Colonic mucosa (tissue), 4 donors: ENCODE measurements around the gene PRR5L. TPM values are rescaled to one million over a fixed set of nuclear protein-coding genes. Genes with fewer than 3 reads are reported as not detected.

ENCODE experiments used
- DNase-seq: peaks from one replicate; pipeline ENCODE4 v3.0.0-alpha.2; 2020
- H3K27ac ChIP-seq: fragments of 200-600 bp; one replicate; pipeline ENCODE4 v1.8.0; 2021
- H3K27me3 ChIP-seq: fragments of 200-600 bp; one replicate; pipeline ENCODE4 v1.8.0; 2021
- H3K36me3 ChIP-seq: fragments of 200-600 bp; one replicate; pipeline ENCODE4 v1.8.0; 2021
- H3K4me1 ChIP-seq: fragments of 200-600 bp; one replicate; pipeline ENCODE4 v1.8.0; 2021; ENCODE audit warnings: mild to moderate bottlenecking
- H3K4me3 ChIP-seq: fragments of 200-600 bp; one replicate; pipeline ENCODE4 v1.8.0; 2021
- H3K9ac ChIP-seq, 2 donors: one replicate each; pipeline ENCODE4 v1.7.0; 2013; ENCODE audit warnings: control low read depth in 2 of 2, low read depth in 2 of 2, low read length in 2 of 2
- H3K9me3 ChIP-seq: fragments of 200-600 bp; one replicate; pipeline ENCODE4 v1.8.0; 2021
- intact Hi-C: fragments of 100-400 bp; cut with DNase I; formaldehyde crosslinking; loops from one replicate; pipeline ENCODE4 v1.14.1; 2022
- total RNA-seq, 2 donors: library from RNA; stranded (reverse); fragmentation: NEBNext Ultra II Directional in 1 of 2; extraction: Animal tissue kit (Norgen Biotek cat#: 25700) in 1 of 2; gene quantifications; one replicate each; pipeline ENCODE4 v1.2.1, GENCODE V29; 2021
- TF ChIP-seq, protein P1 (sequence below): fragments of 200-600 bp; IDR thresholded peaks from one replicate; pipeline ENCODE4 v1.8.0; 2022; ENCODE audit warnings: antibody characterized with exemption, mild to moderate bottlenecking
- donor health status: healthy.
- donor health status: DM: no; HTN: no; CAD: no.
- donor health status: DM: no; HTN: no; CAD: no.

Gene PRR5L
- total RNA-seq, 2 donors from 2014 or later = 80.9 to 169 TPM

DNA sequence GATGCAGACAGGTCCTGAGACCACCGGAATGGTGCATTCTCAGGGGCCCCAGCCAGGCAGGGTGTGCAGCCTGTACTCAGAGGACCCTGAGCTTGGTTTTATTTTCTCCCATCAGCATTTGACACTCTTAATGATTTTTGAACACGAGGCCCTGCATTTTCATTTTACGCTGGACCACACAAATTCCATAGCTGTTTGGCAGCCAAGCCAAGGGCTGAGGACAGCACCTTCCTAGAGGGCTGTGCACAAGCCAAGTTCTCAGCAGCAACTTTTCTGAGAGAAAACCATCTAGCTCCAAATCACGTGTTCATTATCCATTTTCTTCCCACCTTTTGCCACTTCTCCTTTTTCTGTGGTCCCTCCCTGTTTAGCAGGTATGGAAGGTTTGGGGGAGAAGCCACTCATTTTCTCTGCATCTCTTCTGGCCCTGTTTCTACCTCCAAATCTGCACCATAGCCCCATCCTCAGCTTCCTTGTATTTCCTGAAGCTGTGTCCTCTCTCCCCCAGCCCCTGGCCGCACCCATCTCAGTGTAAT lies 153.5 kb downstream of the PRR5L start:
- Histone ChIP-seq H3K27me3 (no peaks in the 10 kb centered on the region), H3K9me3 (no peaks in the 10 kb centered on the region), H3K27ac (peak overlapping the region; percentile 18), H3K9ac (no peak overlapping the region), H3K4me3 (no peak overlapping the region), H3K36me3 (no peaks in the 10 kb centered on the region), H3K4me1 (peaks cover 16% of the 10 kb centered on the region)
- TF ChIP-seq, protein P1, sequence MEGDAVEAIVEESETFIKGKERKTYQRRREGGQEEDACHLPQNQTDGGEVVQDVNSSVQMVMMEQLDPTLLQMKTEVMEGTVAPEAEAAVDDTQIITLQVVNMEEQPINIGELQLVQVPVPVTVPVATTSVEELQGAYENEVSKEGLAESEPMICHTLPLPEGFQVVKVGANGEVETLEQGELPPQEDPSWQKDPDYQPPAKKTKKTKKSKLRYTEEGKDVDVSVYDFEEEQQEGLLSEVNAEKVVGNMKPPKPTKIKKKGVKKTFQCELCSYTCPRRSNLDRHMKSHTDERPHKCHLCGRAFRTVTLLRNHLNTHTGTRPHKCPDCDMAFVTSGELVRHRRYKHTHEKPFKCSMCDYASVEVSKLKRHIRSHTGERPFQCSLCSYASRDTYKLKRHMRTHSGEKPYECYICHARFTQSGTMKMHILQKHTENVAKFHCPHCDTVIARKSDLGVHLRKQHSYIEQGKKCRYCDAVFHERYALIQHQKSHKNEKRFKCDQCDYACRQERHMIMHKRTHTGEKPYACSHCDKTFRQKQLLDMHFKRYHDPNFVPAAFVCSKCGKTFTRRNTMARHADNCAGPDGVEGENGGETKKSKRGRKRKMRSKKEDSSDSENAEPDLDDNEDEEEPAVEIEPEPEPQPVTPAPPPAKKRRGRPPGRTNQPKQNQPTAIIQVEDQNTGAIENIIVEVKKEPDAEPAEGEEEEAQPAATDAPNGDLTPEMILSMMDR = no peak
- intact Hi-C loops = loop anchor here (10.0 kb wide), 2 partner anchors 55 to 155 kb away; partner anchors contain the start of gene PRR5L
- DNase-seq = no peak

DNA sequence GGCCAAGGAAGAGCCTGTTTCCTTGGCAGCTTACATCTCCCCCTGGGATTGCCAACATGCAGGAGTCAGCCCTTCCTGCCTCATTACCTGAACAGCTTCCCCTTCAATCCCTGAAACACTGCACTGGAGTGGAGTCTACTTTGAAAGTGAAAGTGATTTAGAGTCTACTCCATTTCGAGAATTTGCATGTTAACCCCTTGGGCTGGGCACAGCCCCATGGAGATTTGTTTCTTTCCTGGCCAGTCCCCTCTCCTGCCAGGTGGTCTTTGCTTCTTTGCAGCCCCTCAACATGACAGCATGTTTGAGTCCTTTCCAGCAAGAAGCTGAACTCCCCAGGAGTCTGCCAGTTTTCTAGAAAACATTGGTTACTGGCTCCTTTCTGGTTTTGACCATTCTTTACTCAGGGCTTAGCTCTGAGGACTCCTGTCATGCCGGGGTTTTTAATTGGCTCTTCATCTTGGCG lies 154.1 kb downstream of the PRR5L start:
- Histone ChIP-seq H3K9ac (no peak overlapping the region), H3K27ac (peak overlapping the region; percentile 18), H3K27me3 (no peaks in the 10 kb centered on the region), H3K36me3 (no peaks in the 10 kb centered on the region), H3K4me1 (peaks cover 16% of the 10 kb centered on the region), H3K4me3 (no peak overlapping the region), H3K9me3 (no peaks in the 10 kb centered on the region)
- no peak for DNase-seq
- TF ChIP-seq, protein P1 = no peak
- intact Hi-C loops = loop anchor here (10.0 kb wide), 1 partner anchor 155 kb away; the partner anchor contains the start of gene PRR5L

DNA sequence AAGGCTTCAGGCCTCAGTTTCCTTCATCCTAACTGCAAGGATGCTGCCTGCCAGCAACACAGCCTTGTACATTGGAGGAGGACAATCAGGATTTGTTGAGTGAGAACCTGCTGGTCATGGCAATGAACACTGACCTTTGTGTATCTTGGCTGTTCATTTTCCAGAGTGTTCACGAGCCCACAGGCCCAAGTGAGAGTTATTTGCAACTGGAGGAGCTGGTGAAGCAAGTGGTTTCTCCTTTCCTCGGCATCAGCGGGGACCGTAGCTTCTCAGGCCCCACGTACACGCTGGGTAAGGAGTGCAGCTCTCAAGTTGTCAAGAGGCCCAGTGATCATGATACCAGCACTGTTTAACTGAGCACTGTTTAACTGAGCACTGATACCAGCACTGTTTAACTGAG lies 155.0 kb downstream of the PRR5L start:
- TF ChIP-seq, protein P1 = no peak
- H3K27ac ChIP-seq = no peak overlapping the region
- H3K27me3 ChIP-seq = no peaks in the 10 kb centered on the region
- DNase-seq = no peak
- H3K9me3 ChIP-seq = no peaks in the 10 kb centered on the region
- intact Hi-C loops = loop anchor here (10.0 kb wide), 1 partner anchor 156 kb away; the partner anchor contains the start of gene PRR5L
- no peak overlapping the region for H3K9ac ChIP-seq
- H3K4me3 ChIP-seq = no peak overlapping the region
- peaks cover 16% of the 10 kb centered on the region for H3K4me1 ChIP-seq
- H3K36me3 ChIP-seq = no peaks in the 10 kb centered on the region

DNA sequence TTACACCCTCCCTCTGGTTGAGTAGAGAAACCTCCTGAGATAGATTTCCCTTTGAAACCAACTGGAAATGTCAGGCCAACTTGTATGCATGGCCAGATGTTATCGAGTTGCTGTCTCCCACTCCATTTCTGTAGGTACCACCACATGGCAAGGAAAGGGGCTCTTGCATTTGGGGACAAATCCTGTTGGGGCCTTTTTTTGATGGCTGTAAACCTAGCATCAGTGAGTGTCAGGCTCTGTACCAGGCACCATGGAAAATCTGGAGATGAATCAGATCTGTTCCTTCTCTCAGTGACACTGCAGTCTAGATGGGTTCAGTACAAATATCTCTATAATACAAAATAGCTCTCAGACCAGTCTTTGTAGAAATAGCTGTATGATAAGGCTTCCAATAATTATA lies 155.6 kb downstream of the PRR5L start:
- peaks cover 16% of the 10 kb centered on the region for H3K4me1 ChIP-seq
- no peak overlapping the region for H3K4me3 ChIP-seq
- H3K27ac ChIP-seq = no peak overlapping the region
- H3K9me3 ChIP-seq = no peaks in the 10 kb centered on the region
- intact Hi-C loops = loop anchor here (10.0 kb wide), 1 partner anchor 157 kb away; the partner anchor contains the start of gene PRR5L
- H3K9ac ChIP-seq = no peak overlapping the region
- DNase-seq = no peak
- H3K36me3 ChIP-seq = no peaks in the 10 kb centered on the region
- TF ChIP-seq, protein P1 = no peak
- H3K27me3 ChIP-seq = no peaks in the 10 kb centered on the region

DNA sequence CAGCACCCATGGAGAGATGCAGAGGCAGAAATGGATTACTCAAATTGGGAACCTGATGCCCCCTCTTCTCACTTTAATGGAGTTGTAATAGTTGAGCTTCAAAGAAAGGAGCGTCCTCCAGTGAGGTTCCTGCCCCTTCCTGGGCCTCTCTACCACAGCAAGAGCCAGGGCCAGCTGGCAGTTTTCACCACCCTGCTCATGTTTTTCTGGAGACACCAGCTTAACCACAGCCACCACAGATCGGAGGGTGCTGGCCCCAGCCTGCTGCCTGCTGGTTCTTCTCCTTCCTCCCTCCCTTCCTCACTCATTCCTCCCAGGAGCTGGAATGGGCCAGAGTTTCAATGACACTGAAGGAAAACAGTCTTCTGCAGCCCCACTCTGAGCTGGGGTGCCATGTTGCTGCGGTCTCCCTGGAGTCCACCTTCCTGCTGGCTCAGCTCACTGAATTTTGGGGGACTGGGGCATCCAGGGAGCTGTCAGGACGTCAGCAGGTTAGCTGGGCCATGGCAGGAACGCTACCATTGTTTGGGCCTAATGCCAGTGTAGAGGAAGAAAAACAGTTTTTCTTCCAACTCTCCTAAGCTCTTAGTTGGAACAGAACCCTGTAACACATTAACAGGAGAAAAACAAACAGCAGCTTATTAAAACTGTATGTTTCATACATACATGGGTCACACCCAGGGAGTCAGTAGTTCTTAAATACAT lies 156.3 kb downstream of the PRR5L start:
- no peak for DNase-seq
- Histone ChIP-seq H3K9ac (no peak overlapping the region), H3K4me3 (no peak overlapping the region), H3K27me3 (no peaks in the 10 kb centered on the region), H3K9me3 (no peaks in the 10 kb centered on the region), H3K4me1 (peaks cover 16% of the 10 kb centered on the region), H3K27ac (peak overlapping the region; percentile 55), H3K36me3 (no peaks in the 10 kb centered on the region)
- intact Hi-C loops = loop anchor here (10.0 kb wide), 1 partner anchor 158 kb away; the partner anchor contains the start of gene PRR5L
- TF ChIP-seq, protein P1 = no peak
